ENCODE results near the gene CARMIL3.
A peak's percentile ranks its signal among the peaks of the same experiment; 100 is the strongest.
"Not testable (repeated sequence)": the region's sequence is repeated elsewhere in the genome, so short reads cannot be mapped to it uniquely, and the experiment has no call there.

Gene CARMIL3

GRCh38 chr14:24032727-24033418 lies 18.9 kb upstream of the CARMIL3 start:
- no peak for TF ChIP-seq POLR2A (IDR thresholded peaks at IDR 0.05; ENCODE audit: low read depth, low read length)
- FAIRE-seq, result no peak
- no peak for DNase-seq (ENCODE audit: insufficient read length, low spot score)

GRCh38 chr14:24035769-24036168 lies 16.0 kb upstream of the CARMIL3 start:
- FAIRE-seq, result not testable (repeated sequence)

GRCh38 chr14:24036169-24036962 lies 15.4 kb upstream of the CARMIL3 start:
- FAIRE-seq, result peak; percentile 80
- TF ChIP-seq POLR2A (IDR thresholded peaks at IDR 0.05; ENCODE audit: low read depth, low read length), result peak; percentile 62; the same call in 1 of the 2 replicates
- peak; percentile 40 for DNase-seq (ENCODE audit: insufficient read length, low spot score)

More at GRCh38 chr14:24035769-24036168, 16.0 kb upstream of the CARMIL3 start:
- not testable (repeated sequence) for DNase-seq (ENCODE audit: insufficient read length, low spot score)

GRCh38 chr14:24036963-24037657 lies 14.7 kb upstream of the CARMIL3 start:
- FAIRE-seq, result not testable (repeated sequence)

GRCh38 chr14:24037658-24038037 lies 14.2 kb upstream of the CARMIL3 start:
- FAIRE-seq (no peak), DNase-seq (ENCODE audit: insufficient read length, low spot score) (no peak)
- TF ChIP-seq POLR2A (IDR thresholded peaks at IDR 0.05; ENCODE audit: low read depth, low read length), result no peak

More at GRCh38 chr14:24036963-24037657, 14.7 kb upstream of the CARMIL3 start:
- DNase-seq (ENCODE audit: insufficient read length, low spot score), result not testable (repeated sequence)

- FAIRE-seq (no peak), DNase-seq (ENCODE audit: insufficient read length, low spot score) (no peak)
- no peak for TF ChIP-seq POLR2A (IDR thresholded peaks at IDR 0.05; ENCODE audit: low read depth, low read length)
These were observed 13.1 kb upstream of the CARMIL3 start for GRCh38 chr14:24038686-24039085.

- no peak for DNase-seq (ENCODE audit: insufficient read length, low spot score)
- TF ChIP-seq POLR2A (IDR thresholded peaks at IDR 0.05; ENCODE audit: low read depth, low read length), result no peak
- no peak for FAIRE-seq
These were observed 11.1 kb upstream of the CARMIL3 start for GRCh38 chr14:24040692-24041091.

GRCh38 chr14:24042746-24043145 lies 9.1 kb upstream of the CARMIL3 start:
- FAIRE-seq (no peak), DNase-seq (ENCODE audit: insufficient read length, low spot score) (no peak)
- TF ChIP-seq POLR2A (IDR thresholded peaks at IDR 0.05; ENCODE audit: low read depth, low read length), result no peak

- FAIRE-seq; DNase-seq (ENCODE audit: insufficient read length, low spot score): not testable (repeated sequence)
These were observed 2.8 kb upstream of the CARMIL3 start for GRCh38 chr14:24049002-24049401.

GRCh38 chr14:24050753-24051152 lies 1.1 kb upstream of the CARMIL3 start:
- not testable (repeated sequence) for FAIRE-seq; DNase-seq (ENCODE audit: insufficient read length, low spot score)

GRCh38 chr14:24051176-24051788 lies 527 bp upstream of the CARMIL3 start:
- DNase-seq (ENCODE audit: insufficient read length, low spot score) (no peak), FAIRE-seq (no peak)
- no peak for TF ChIP-seq POLR2A (IDR thresholded peaks at IDR 0.05; ENCODE audit: low read depth, low read length)

- DNase-seq (ENCODE audit: insufficient read length, low spot score) (no peak), FAIRE-seq (no peak)
- TF ChIP-seq POLR2A (IDR thresholded peaks at IDR 0.05; ENCODE audit: low read depth, low read length), result no peak
These were observed 1.1 kb downstream of the CARMIL3 start for GRCh38 chr14:24052656-24053547.
